Uterus (tissue), 4 donors: ENCODE measurements around the gene SARDH. TPM values are rescaled to one million over a fixed set of nuclear protein-coding genes. Genes with fewer than 3 reads are reported as not detected.

ENCODE experiments used
- DNase-seq, 2 donors: peaks; one replicate each; pipeline ENCODE4 v3.0.0-alpha.2; 2019 to 2020
- H3K27ac ChIP-seq, 2 donors: fragments of 200-600 bp; sonication (generic); 1 replicate in 1 of 2; 2 replicates in 1 of 2; pipeline ENCODE4 v1.5.1; 2016 to 2018
- H3K27me3 ChIP-seq, 2 donors: fragments of 200-600 bp; sonication (generic); one replicate each; pipeline ENCODE4 v1.5.1; 2018 to 2019; ENCODE audit warnings: control low read depth in 1 of 2
- H3K36me3 ChIP-seq, 2 donors: fragments of 200-600 bp; sonication (generic); one replicate each; pipeline ENCODE4 v1.5.1; 2019; ENCODE audit warnings: control low read depth in 1 of 2
- H3K4me1 ChIP-seq, 2 donors: fragments of 200-600 bp; sonication (generic); one replicate each; pipeline ENCODE4 v1.5.1; 2018 to 2019; ENCODE audit warnings: control low read depth in 1 of 2
- H3K4me3 ChIP-seq, 2 donors: fragments of 200-600 bp; sonication (generic); 1 replicate in 1 of 2; 2 replicates in 1 of 2; pipeline ENCODE4 v1.5.1; 2018 to 2019; ENCODE audit warnings: mild to moderate bottlenecking in 1 of 2
- H3K9me3 ChIP-seq, 2 donors: fragments of 200-600 bp; sonication (generic); one replicate each; pipeline ENCODE4 v1.5.1; 2019; ENCODE audit warnings: control low read depth in 1 of 2
- POLR2A ChIP-seq, 2 donors: fragments of 450-650 bp; IDR thresholded peaks; one replicate each; pipeline ENCODE4 v1.6.1; 2016; ENCODE audit warnings: antibody characterized with exemption in 2 of 2, mild to moderate bottlenecking in 1 of 2, moderate library complexity in 1 of 2
- intact Hi-C: fragments of 100-400 bp; cut with DNase I; formaldehyde crosslinking; loops from one replicate; pipeline ENCODE4 v1.15.1; 2023; ENCODE audit warnings: low total_unique reads
- total RNA-seq, 4 donors: library from RNA; depleted of rRNA in 3 of 4; stranded (reverse); fragments of >200 nt in 3 of 4; gene quantifications; one replicate each; pipeline versions ENCODE4 v1.1.0 to v1.2.4, GENCODE V29; 2014 to 2023
- TF ChIP-seq, protein P1 (sequence below), 4 experiments: fragments of 200-600 bp in 2 of 4; fragments of 450-650 bp in 2 of 4; sonication (generic) in 2 of 4; IDR thresholded peaks; one replicate each; pipeline ENCODE4 v1.5.1; 2016 to 2019; ENCODE audit warnings: antibody characterized with exemption in 4 of 4, mild to moderate bottlenecking in 2 of 4, moderate library complexity in 1 of 4
- donor health status: DM: yes; HTN: yes; CAD: no.

Gene SARDH
- total RNA-seq, 4 donors from 2014 or later, result 2.7 to 14.1 TPM; not detected in 2

DNA sequence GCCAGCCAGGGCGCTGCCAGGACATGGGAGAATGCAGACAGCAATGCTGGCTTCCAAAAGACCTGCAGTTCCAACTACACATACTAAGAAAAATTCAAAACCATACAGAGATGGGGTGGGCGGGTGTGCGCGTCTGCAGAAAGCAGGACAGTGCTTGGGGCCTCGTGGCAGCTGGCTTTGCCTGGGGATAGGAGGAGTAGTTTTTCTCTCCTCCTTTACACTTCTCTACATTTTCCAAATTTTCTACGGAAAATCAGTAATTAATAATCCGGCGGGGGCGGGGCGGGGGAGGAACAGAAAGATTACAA lies 43.6 kb upstream of the SARDH start:
- intact Hi-C loops, result no loop called here
- Histone ChIP-seq H3K36me3 (no peaks in the 10 kb centered on the region), H3K27me3 (no peaks in the 10 kb centered on the region)

DNA sequence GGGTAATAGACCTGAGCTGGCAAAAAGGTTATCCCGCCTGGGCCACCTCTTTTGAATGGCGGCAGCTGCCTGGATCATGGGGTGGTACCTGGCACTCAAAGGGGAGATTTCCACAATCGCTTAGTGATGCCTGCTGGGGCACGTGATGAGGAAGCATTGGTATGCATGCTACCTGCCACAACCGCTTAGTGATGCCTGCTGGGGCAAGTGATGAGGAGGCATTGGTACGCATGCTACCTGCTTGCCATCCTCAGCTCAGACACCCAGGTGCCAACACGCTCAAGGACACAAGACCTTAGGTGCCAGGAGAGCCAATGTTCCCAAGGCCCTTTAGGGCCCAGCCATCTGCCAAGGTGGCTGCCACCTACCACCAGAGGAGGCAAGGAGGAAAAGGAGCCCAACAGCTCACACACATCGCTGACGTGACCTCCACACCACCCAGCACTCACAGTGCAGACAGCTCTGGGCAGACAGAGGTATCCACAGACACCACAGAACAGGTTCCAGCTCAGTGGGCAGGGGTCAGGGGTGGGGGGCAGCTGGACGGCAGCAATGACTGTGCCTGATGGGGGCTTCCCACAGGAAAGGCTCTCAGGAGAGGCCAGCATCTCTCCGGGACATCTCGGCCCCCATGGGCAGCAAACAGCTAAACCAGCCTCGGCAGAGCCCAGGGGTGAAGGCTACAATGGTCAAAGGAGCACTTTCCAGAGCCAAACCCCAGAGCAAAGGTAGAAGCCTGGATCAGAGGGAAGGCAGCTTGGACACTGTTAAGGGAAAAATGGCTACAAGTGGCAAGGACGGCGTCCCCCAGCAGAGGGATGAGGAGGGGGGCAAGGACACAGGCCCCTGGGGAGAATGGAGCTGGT lies 43.0 kb upstream of the SARDH start:
- TF ChIP-seq, protein P1, sequence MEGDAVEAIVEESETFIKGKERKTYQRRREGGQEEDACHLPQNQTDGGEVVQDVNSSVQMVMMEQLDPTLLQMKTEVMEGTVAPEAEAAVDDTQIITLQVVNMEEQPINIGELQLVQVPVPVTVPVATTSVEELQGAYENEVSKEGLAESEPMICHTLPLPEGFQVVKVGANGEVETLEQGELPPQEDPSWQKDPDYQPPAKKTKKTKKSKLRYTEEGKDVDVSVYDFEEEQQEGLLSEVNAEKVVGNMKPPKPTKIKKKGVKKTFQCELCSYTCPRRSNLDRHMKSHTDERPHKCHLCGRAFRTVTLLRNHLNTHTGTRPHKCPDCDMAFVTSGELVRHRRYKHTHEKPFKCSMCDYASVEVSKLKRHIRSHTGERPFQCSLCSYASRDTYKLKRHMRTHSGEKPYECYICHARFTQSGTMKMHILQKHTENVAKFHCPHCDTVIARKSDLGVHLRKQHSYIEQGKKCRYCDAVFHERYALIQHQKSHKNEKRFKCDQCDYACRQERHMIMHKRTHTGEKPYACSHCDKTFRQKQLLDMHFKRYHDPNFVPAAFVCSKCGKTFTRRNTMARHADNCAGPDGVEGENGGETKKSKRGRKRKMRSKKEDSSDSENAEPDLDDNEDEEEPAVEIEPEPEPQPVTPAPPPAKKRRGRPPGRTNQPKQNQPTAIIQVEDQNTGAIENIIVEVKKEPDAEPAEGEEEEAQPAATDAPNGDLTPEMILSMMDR (IDR thresholded peaks at IDR 0.05), result no peak
- no peak for TF ChIP-seq POLR2A (IDR thresholded peaks at IDR 0.05)
- no peaks in the 10 kb centered on the region for H3K4me1 ChIP-seq
- no peaks in the 10 kb centered on the region for H3K36me3 ChIP-seq
- no peak overlapping the region for H3K27ac ChIP-seq
- H3K9me3 ChIP-seq, result no peaks in the 10 kb centered on the region
- DNase-seq, result no peak
- no peak overlapping the region for H3K4me3 ChIP-seq
- intact Hi-C loops, result no loop called here
- no peaks in the 10 kb centered on the region for H3K27me3 ChIP-seq

More for the DNA sequence above, 43.6 kb upstream of the SARDH start:
- H3K27ac ChIP-seq, result no peak overlapping the region
- no peak overlapping the region for H3K4me3 ChIP-seq
- H3K9me3 ChIP-seq, result no peaks in the 10 kb centered on the region
- TF ChIP-seq, protein P1 (IDR thresholded peaks at IDR 0.05), result no peak
- no peak for TF ChIP-seq POLR2A (IDR thresholded peaks at IDR 0.05)
- H3K4me1 ChIP-seq, result no peaks in the 10 kb centered on the region
- DNase-seq, result no peak

DNA sequence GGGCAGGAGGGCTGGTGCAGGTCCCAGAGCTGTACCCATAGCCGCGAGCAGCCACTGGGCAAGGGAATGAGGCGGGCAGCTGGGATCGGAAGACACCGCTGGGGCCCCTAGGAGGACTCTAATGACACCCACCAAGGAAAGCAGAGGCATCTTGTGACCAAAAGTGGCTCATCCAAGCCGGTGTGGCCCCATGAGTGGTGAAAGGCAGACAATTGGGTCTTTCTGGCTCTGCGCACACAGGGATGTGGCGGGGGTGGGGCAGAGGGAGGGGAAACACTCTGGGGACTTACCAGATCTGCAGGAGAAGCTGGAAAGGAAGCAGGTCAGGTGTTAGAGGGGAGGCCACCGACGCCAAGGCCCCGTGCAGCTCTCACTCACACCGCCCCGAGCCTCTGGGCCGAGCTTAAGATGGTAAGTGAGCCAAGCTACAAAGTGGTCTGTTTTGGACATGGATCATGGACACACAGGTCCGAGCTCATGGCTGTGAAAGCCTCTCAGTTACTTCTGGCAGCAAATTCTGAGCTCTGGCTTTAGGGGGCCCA lies 42.3 kb upstream of the SARDH start:
- H3K4me3 ChIP-seq, result no peak overlapping the region
- no peaks in the 10 kb centered on the region for H3K27me3 ChIP-seq
- no peak for DNase-seq
- no peaks in the 10 kb centered on the region for H3K9me3 ChIP-seq
- H3K36me3 ChIP-seq, result no peaks in the 10 kb centered on the region
- no peak overlapping the region for H3K27ac ChIP-seq
- TF ChIP-seq POLR2A (IDR thresholded peaks at IDR 0.05), result no peak
- TF ChIP-seq, protein P1 (IDR thresholded peaks at IDR 0.05), result no peak
- intact Hi-C loops, result no loop called here
- no peaks in the 10 kb centered on the region for H3K4me1 ChIP-seq

DNA sequence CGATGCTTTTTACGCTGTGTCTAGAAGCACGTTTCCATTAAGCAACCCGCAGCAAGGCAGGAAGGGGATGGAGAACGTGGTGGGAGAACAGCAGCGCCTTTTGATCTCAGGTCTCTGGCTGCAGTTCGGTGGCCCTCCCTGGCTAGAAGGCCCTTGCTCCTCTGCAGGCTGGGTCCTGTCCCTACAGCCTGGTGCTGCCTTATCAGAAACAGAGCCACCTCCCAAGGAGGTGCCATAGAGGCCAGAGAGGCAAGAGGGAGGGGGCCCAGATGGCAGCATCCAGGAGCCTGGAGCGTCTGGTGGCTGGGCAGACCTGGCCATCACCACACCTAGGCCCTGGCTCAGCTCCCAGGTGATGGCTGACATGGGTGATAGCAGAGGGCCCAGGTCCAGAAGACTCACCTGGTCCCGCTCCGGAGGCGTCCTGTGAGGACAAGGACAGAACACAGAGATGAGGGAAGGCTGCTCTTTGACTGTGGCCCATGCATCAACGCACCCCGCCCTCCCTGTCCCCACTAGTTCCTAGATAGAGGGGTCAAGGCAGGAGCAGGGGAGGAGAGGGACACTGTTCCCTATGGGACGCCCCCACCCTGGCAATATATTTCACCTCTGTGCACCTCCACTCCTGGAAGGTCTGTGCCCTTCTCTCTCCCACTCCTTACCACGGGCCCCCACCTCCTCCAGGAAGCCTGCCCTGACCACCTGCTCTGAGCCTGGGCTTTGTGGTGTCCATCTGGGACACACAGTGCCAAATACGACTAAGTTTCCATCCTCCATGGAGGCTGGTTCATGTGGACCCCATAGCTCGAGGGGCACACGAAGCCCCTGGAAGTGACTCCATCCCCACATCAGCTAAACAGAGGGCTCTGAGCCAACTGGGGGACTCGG lies 41.6 kb upstream of the SARDH start:
- no peak overlapping the region for H3K27ac ChIP-seq
- no peaks in the 10 kb centered on the region for H3K36me3 ChIP-seq
- H3K4me1 ChIP-seq, result no peaks in the 10 kb centered on the region
- H3K4me3 ChIP-seq, result no peak overlapping the region
- no peak for DNase-seq
- intact Hi-C loops, result no loop called here
- H3K9me3 ChIP-seq, result no peaks in the 10 kb centered on the region
- H3K27me3 ChIP-seq, result no peaks in the 10 kb centered on the region
- TF ChIP-seq POLR2A (IDR thresholded peaks at IDR 0.05), result no peak
- TF ChIP-seq, protein P1 (IDR thresholded peaks at IDR 0.05), result no peak
